Duodenal mucosa (tissue), 2 donors: ENCODE measurements around the gene CTNNA2.

Experiments
- H3K27ac ChIP-seq: one replicate; pipeline ENCODE4 v1.7.0; 2013; ENCODE audit warnings: low read depth, low read length
- H3K27me3 ChIP-seq, 2 donors: one replicate each; pipeline ENCODE4 v1.7.0; 2013; ENCODE audit warnings: low read length in 2 of 2, control low read depth in 1 of 2; ENCODE audit not compliant: insufficient read depth in 2 of 2, control insufficient read depth in 1 of 2
- H3K36me3 ChIP-seq, 2 donors: one replicate each; pipeline ENCODE4 v1.7.0; 2013; ENCODE audit warnings: low read length in 2 of 2, control low read depth in 1 of 2; ENCODE audit not compliant: insufficient read depth in 2 of 2, control insufficient read depth in 1 of 2
- H3K4me1 ChIP-seq, 2 donors: one replicate each; pipeline ENCODE4 v1.7.0; 2013; ENCODE audit warnings: low read length in 2 of 2, control low read depth in 1 of 2; ENCODE audit not compliant: insufficient read depth in 2 of 2, control insufficient read depth in 1 of 2
- H3K4me3 ChIP-seq, 2 donors: one replicate each; pipeline ENCODE4 v1.7.0; 2013; ENCODE audit warnings: low read length in 2 of 2, low read depth in 1 of 2
- H3K9ac ChIP-seq, 2 donors: one replicate each; pipeline ENCODE4 v1.7.0; 2013; ENCODE audit warnings: low read length in 2 of 2, low read depth in 1 of 2
- H3K9me3 ChIP-seq, 2 donors: one replicate each; pipeline ENCODE4 v1.7.0; 2013; ENCODE audit warnings: low read length in 2 of 2, control low read depth in 1 of 2; ENCODE audit not compliant: control insufficient read depth in 1 of 2

Gene CTNNA2

DNA sequence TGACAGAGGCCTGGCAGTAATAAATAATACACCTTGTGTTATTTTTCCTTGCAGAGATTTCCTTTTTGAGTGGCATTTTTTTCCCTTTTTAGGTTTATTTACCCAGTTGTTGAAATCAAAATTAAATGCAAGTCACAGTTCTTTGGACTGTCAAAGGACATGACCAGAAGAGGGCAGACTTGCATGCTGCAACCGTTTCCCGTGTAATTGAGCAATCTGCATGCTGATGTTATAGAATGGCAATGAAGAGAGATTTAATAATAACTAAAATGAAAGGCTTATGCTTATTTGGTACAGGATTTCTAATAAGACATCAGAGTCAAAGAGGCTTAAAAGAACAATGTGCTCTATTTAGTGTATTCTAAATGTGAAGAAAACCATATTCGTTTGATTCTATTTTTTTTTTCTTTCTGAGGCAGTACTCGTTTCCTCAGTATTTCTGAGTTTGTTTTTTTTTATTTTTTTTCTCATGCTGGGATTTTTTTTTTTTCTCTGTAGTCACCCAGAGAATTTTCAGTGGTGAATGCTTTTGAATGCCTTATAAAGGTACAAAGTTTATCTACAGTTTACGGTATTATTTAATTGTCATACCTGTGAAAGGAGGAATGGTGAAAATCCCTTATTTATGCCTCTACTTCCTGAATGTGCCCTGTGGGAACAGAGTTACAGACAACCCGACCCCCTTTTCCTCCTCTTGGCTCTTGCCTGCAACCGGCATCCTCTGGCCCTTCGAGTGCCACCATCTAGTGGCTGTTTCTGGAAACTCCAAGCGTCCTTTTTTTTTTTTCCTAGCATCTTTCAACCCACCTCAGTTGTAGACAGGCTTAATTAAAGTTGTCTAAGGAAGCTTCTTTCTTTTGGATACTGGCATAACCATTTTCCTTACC is 423.2 kb downstream of the CTNNA2 start:
- H3K9ac ChIP-seq = no peak overlapping the region
- no peaks in the 10 kb centered on the region for H3K4me1 ChIP-seq
- peak overlapping the region in 1 of 2 donors; percentile 30 for H3K4me3 ChIP-seq
- no peaks in the 10 kb centered on the region for H3K36me3 ChIP-seq
- no peaks in the 10 kb centered on the region for H3K27me3 ChIP-seq
- no peak overlapping the region for H3K27ac ChIP-seq
- H3K9me3 ChIP-seq = no peaks in the 10 kb centered on the region

GRCh38 chr2:79936715-79937114 is 423.9 kb downstream of the CTNNA2 start:
- Histone ChIP-seq H3K27ac (no peak overlapping the region), H3K9ac (no peak overlapping the region), H3K36me3 (no peaks in the 10 kb centered on the region), H3K27me3 (no peaks in the 10 kb centered on the region), H3K9me3 (no peaks in the 10 kb centered on the region), H3K4me3 (no peak overlapping the region), H3K4me1 (no peaks in the 10 kb centered on the region)

DNA sequence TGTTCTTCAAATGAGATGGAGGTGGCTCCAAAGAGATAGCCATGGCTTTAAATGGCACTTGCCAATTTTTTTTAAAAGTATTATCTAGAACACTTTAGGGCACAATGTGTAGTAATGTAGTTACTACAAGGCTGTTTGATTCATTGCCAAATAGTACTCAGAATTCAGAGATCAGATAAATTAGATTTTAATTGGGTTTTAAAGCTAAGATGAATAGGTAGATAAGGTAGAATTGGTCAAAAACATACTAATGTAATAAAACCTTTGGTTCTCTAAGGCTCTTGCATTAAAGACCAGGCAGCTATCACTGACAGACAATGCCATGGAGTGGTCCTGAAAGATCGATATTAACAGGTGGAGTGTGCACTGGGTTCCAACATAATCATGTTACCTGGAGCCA is 425.8 kb downstream of the CTNNA2 start:
- H3K27me3 ChIP-seq = no peaks in the 10 kb centered on the region

GRCh38 chr2:79940364-79940763 is 427.5 kb downstream of the CTNNA2 start:
- Histone ChIP-seq H3K27me3 (no peaks in the 10 kb centered on the region), H3K9me3 (no peaks in the 10 kb centered on the region), H3K9ac (no peak overlapping the region), H3K4me3 (no peak overlapping the region), H3K27ac (no peak overlapping the region), H3K4me1 (no peaks in the 10 kb centered on the region), H3K36me3 (no peaks in the 10 kb centered on the region)

More for the DNA sequence above, 425.8 kb downstream of the CTNNA2 start:
- Histone ChIP-seq H3K9me3 (no peaks in the 10 kb centered on the region), H3K36me3 (no peaks in the 10 kb centered on the region), H3K4me3 (no peak overlapping the region), H3K4me1 (no peaks in the 10 kb centered on the region), H3K27ac (no peak overlapping the region), H3K9ac (no peak overlapping the region)

- no peaks in the 10 kb centered on the region for H3K27me3 ChIP-seq
- H3K4me3 ChIP-seq = no peak overlapping the region
- no peaks in the 10 kb centered on the region for H3K36me3 ChIP-seq
- no peaks in the 10 kb centered on the region for H3K4me1 ChIP-seq
- H3K9me3 ChIP-seq = no peaks in the 10 kb centered on the region
- H3K9ac ChIP-seq = no peak overlapping the region
- H3K27ac ChIP-seq = no peak overlapping the region
These were observed 428.3 kb downstream of the CTNNA2 start for GRCh38 chr2:79941179-79941578.

DNA sequence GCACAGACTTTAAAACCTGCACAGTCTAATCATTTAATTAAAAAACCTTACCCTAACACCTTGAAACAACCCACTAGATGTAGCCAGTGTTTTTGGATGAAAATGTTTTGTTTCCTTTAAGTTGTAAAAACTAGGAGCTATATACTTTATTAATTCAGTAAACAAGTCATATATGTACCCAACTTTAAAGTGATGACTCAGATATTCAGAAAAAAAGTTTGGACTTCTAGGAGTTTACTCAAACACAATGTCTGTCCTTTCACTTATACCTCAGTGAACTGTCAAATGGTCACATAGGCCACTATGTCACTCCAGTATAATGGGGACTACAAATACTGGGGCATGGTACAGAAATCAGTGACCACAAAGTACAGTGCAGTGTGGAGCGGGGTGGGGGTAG is 431.4 kb downstream of the CTNNA2 start:
- H3K4me1 ChIP-seq = no peaks in the 10 kb centered on the region
- H3K36me3 ChIP-seq = no peaks in the 10 kb centered on the region
- no peak overlapping the region for H3K9ac ChIP-seq
- no peaks in the 10 kb centered on the region for H3K27me3 ChIP-seq
- H3K9me3 ChIP-seq = no peaks in the 10 kb centered on the region
- no peak overlapping the region for H3K4me3 ChIP-seq
- H3K27ac ChIP-seq = no peak overlapping the region

GRCh38 chr2:79945653-79946445 is 433.0 kb downstream of the CTNNA2 start:
- Histone ChIP-seq H3K27ac (no peak overlapping the region), H3K4me3 (no peak overlapping the region), H3K9me3 (no peaks in the 10 kb centered on the region)

GRCh38 chr2:79947751-79948150 is 434.9 kb downstream of the CTNNA2 start:
- no peak overlapping the region for H3K4me3 ChIP-seq
- H3K36me3 ChIP-seq = no peaks in the 10 kb centered on the region
- no peaks in the 10 kb centered on the region for H3K27me3 ChIP-seq
- no peaks in the 10 kb centered on the region for H3K4me1 ChIP-seq
- H3K9ac ChIP-seq = no peak overlapping the region
- H3K9me3 ChIP-seq = no peaks in the 10 kb centered on the region
- no peak overlapping the region for H3K27ac ChIP-seq

More at GRCh38 chr2:79945653-79946445, 433.0 kb downstream of the CTNNA2 start:
- no peaks in the 10 kb centered on the region for H3K27me3 ChIP-seq
- H3K9ac ChIP-seq = no peak overlapping the region
- no peaks in the 10 kb centered on the region for H3K36me3 ChIP-seq
- H3K4me1 ChIP-seq = no peaks in the 10 kb centered on the region

DNA sequence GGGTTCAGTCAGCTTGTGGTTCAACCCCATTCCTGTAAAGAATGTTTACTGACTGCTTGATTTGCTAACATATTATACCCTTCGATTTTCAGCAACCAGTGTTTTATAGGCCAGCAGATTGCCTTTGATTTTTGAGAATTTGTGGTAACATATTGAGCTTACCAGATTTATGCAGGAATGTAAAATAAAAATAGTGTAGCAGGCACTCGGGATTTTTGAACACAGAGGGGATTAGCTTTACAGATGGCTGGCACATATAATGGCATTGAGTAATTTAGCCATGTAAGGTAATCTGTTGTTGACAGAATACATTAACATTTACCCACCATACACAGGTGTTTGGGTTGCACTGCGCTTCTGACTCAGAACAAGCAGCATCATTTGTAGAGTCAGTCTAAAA is 437.7 kb downstream of the CTNNA2 start:
- Histone ChIP-seq H3K4me3 (no peak overlapping the region), H3K4me1 (no peaks in the 10 kb centered on the region), H3K36me3 (no peaks in the 10 kb centered on the region), H3K9me3 (no peaks in the 10 kb centered on the region), H3K9ac (no peak overlapping the region), H3K27me3 (no peaks in the 10 kb centered on the region), H3K27ac (no peak overlapping the region)

- Histone ChIP-seq H3K9ac (no peak overlapping the region), H3K4me3 (no peak overlapping the region), H3K4me1 (no peaks in the 10 kb centered on the region), H3K36me3 (no peaks in the 10 kb centered on the region), H3K27me3 (no peaks in the 10 kb centered on the region), H3K9me3 (no peaks in the 10 kb centered on the region), H3K27ac (no peak overlapping the region)
These were observed 439.8 kb downstream of the CTNNA2 start for GRCh38 chr2:79952616-79953015.
